ENCODE data around the gene CCNYL1.
A peak's percentile ranks its signal among the peaks of the same experiment; 100 is the strongest.

DNA sequence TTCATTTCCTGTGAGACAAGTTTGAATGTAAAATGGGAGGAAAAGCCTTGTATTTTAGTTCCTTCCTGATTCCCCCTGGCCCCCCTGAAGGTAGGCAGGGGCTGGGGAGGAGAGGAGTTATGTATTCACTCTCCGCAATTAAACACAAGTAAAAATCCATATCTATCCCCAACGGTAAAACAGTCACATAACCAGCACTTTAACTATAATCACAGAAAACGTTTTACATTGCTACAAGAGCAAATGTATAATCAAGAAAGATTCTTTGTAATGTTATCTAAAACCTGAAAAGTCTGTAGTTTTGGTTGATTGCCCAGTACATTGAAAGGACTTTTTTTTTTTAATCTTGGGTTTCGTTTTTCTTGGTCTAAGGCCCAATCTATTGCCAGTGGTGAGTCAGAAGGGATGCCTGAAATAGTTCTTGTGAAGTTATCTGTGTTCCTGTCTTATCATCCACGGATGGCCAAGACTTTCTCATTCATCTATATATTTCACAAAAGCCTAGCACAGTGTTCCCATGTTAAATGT lies 34.5 kb upstream of the CCNYL1 start:
- TF ChIP-seq FOXJ3 (CRISPR knock-in tag; IDR thresholded peaks at IDR 0.05) = no peak
- TF ChIP-seq, protein P1, sequence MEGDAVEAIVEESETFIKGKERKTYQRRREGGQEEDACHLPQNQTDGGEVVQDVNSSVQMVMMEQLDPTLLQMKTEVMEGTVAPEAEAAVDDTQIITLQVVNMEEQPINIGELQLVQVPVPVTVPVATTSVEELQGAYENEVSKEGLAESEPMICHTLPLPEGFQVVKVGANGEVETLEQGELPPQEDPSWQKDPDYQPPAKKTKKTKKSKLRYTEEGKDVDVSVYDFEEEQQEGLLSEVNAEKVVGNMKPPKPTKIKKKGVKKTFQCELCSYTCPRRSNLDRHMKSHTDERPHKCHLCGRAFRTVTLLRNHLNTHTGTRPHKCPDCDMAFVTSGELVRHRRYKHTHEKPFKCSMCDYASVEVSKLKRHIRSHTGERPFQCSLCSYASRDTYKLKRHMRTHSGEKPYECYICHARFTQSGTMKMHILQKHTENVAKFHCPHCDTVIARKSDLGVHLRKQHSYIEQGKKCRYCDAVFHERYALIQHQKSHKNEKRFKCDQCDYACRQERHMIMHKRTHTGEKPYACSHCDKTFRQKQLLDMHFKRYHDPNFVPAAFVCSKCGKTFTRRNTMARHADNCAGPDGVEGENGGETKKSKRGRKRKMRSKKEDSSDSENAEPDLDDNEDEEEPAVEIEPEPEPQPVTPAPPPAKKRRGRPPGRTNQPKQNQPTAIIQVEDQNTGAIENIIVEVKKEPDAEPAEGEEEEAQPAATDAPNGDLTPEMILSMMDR (IDR thresholded peaks at IDR 0.05) = no peak
- no peak for TF ChIP-seq TAF1 (IDR thresholded peaks at IDR 0.05; ENCODE audit: borderline replicate concordance, low read depth, low read length)
- no peak for TF ChIP-seq GATA2 (CRISPR knock-in tag; IDR thresholded peaks at IDR 0.05)
- TF ChIP-seq, protein P2, sequence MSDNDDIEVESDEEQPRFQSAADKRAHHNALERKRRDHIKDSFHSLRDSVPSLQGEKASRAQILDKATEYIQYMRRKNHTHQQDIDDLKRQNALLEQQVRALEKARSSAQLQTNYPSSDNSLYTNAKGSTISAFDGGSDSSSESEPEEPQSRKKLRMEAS (IDR thresholded peaks at IDR 0.05; ENCODE audit: low read depth) = no peak
- no peak for TF ChIP-seq RCOR1 (IDR thresholded peaks at IDR 0.05; ENCODE audit: low read length)
- TF ChIP-seq FOSL2 (IDR thresholded peaks at IDR 0.05; ENCODE audit: borderline replicate concordance, low read depth) = peak; percentile 94

All from SK-N-SH (cell line).